ENCODE measurements around the gene COPS2.

DNA sequence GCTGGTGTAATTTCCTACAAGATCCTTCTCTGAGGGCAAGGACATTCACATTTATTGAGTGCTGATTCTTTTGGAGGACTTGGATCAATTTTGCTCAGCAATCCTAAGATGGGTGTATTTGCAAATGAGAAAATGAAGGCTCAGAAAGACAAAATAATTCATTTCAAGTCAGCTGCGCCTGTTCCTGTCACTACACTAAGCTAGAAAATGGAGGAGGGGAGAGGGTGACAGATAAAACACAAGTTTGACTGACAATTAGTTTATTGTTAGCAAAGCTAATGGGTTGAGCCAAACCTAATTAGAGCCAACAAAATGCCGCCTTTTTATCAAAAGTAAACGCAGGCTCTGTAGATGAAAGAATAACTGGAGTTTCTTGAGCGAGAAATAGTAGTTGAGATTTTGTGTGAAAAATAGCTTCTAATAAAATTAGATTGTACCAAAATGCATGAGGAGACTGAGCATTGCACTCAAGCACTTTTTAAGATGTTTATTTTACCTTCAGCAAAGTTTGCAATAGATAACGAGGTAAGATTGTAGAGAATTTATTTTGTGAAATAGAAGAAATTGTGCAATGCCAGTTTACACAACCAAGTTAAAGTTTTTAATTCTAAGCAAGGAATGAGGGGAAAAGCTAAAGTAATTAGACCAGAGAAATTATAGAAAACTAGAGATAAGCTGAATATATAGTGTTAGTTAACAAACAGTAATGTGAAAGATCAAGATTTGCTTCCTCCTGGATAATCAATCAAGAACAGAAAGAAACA is 69.5 kb downstream of the COPS2 start:
- TF ChIP-seq, protein P1, sequence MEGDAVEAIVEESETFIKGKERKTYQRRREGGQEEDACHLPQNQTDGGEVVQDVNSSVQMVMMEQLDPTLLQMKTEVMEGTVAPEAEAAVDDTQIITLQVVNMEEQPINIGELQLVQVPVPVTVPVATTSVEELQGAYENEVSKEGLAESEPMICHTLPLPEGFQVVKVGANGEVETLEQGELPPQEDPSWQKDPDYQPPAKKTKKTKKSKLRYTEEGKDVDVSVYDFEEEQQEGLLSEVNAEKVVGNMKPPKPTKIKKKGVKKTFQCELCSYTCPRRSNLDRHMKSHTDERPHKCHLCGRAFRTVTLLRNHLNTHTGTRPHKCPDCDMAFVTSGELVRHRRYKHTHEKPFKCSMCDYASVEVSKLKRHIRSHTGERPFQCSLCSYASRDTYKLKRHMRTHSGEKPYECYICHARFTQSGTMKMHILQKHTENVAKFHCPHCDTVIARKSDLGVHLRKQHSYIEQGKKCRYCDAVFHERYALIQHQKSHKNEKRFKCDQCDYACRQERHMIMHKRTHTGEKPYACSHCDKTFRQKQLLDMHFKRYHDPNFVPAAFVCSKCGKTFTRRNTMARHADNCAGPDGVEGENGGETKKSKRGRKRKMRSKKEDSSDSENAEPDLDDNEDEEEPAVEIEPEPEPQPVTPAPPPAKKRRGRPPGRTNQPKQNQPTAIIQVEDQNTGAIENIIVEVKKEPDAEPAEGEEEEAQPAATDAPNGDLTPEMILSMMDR (IDR thresholded peaks at IDR 0.05): no peak
- TF ChIP-seq, protein P2, sequence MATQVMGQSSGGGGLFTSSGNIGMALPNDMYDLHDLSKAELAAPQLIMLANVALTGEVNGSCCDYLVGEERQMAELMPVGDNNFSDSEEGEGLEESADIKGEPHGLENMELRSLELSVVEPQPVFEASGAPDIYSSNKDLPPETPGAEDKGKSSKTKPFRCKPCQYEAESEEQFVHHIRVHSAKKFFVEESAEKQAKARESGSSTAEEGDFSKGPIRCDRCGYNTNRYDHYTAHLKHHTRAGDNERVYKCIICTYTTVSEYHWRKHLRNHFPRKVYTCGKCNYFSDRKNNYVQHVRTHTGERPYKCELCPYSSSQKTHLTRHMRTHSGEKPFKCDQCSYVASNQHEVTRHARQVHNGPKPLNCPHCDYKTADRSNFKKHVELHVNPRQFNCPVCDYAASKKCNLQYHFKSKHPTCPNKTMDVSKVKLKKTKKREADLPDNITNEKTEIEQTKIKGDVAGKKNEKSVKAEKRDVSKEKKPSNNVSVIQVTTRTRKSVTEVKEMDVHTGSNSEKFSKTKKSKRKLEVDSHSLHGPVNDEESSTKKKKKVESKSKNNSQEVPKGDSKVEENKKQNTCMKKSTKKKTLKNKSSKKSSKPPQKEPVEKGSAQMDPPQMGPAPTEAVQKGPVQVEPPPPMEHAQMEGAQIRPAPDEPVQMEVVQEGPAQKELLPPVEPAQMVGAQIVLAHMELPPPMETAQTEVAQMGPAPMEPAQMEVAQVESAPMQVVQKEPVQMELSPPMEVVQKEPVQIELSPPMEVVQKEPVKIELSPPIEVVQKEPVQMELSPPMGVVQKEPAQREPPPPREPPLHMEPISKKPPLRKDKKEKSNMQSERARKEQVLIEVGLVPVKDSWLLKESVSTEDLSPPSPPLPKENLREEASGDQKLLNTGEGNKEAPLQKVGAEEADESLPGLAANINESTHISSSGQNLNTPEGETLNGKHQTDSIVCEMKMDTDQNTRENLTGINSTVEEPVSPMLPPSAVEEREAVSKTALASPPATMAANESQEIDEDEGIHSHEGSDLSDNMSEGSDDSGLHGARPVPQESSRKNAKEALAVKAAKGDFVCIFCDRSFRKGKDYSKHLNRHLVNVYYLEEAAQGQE (IDR thresholded peaks at IDR 0.05; ENCODE audit: low read depth, low read length): no peak
- TF ChIP-seq MXI1 (IDR thresholded peaks at IDR 0.05; ENCODE audit: low read depth, low read length): no peak
- TF ChIP-seq GATA2 (CRISPR knock-in tag; IDR thresholded peaks at IDR 0.05): no peak
- TF ChIP-seq, protein P3, sequence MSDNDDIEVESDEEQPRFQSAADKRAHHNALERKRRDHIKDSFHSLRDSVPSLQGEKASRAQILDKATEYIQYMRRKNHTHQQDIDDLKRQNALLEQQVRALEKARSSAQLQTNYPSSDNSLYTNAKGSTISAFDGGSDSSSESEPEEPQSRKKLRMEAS (IDR thresholded peaks at IDR 0.05; ENCODE audit: low read depth): no peak
- no peak for TF ChIP-seq GABPA (IDR thresholded peaks at IDR 0.05; ENCODE audit: low read depth)
- TF ChIP-seq EP300 (IDR thresholded peaks at IDR 0.05; ENCODE audit: borderline replicate concordance in 1 of 2, low read depth in 1 of 2, low read length in 1 of 2): no peak
- TF ChIP-seq, protein P4, sequence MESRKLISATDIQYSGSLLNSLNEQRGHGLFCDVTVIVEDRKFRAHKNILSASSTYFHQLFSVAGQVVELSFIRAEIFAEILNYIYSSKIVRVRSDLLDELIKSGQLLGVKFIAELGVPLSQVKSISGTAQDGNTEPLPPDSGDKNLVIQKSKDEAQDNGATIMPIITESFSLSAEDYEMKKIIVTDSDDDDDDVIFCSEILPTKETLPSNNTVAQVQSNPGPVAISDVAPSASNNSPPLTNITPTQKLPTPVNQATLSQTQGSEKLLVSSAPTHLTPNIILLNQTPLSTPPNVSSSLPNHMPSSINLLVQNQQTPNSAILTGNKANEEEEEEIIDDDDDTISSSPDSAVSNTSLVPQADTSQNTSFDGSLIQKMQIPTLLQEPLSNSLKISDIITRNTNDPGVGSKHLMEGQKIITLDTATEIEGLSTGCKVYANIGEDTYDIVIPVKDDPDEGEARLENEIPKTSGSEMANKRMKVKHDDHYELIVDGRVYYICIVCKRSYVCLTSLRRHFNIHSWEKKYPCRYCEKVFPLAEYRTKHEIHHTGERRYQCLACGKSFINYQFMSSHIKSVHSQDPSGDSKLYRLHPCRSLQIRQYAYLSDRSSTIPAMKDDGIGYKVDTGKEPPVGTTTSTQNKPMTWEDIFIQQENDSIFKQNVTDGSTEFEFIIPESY (IDR thresholded peaks at IDR 0.05; ENCODE audit: borderline replicate concordance, low read depth): no peak
- TF ChIP-seq, protein P5, sequence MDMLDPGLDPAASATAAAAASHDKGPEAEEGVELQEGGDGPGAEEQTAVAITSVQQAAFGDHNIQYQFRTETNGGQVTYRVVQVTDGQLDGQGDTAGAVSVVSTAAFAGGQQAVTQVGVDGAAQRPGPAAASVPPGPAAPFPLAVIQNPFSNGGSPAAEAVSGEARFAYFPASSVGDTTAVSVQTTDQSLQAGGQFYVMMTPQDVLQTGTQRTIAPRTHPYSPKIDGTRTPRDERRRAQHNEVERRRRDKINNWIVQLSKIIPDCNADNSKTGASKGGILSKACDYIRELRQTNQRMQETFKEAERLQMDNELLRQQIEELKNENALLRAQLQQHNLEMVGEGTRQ (IDR thresholded peaks at IDR 0.05; ENCODE audit: borderline replicate concordance, low read depth, low read length): no peak
- TF ChIP-seq EZH2phosphoT487 (IDR thresholded peaks at IDR 0.05; ENCODE audit: borderline replicate concordance, low read depth): no peak
- no peak for TF ChIP-seq RAD21 (IDR thresholded peaks at IDR 0.05; ENCODE audit: low read length)
- no peak for TF ChIP-seq NFIC (IDR thresholded peaks at IDR 0.05; ENCODE audit: borderline replicate concordance)
- no peak for TF ChIP-seq TAF1 (IDR thresholded peaks at IDR 0.05; ENCODE audit: borderline replicate concordance, low read depth, low read length)

Measured in SK-N-SH (cell line).